GM21515 (cell line): ENCODE results near the gene ADGRD1.

Source experiments
- ATAC-seq: cut with Tn5 transposase; IDR thresholded peaks from one replicate; pipeline ENCODE4 v1.9.1; 2021; ENCODE audit not compliant: unreplicated experiment

The ADGRD1 gene

DNA sequence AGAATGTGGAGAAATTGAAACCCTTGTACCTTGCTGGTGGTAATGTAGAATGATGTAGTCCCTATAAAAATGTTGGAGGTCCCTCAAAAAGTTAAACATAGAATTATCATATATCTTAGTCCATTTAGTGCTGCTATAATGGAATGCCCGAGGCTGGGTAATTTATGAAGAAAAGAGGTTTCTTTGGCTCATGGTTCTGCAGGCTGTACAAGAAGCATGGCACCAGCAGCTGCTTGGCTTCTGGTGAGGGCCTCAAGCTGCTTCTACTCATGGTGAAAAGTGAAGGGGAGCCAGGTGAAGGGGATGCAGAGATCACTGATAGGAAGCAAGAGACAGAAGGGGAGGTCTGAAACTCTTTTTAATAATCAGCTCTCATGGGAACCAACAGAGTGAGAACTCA is 233.9 kb downstream of the ADGRD1 start:
- ATAC-seq: no peak

GRCh38 chr12:131188131-131189050 is 234.7 kb downstream of the ADGRD1 start:
- ATAC-seq: no peak

- no peak for ATAC-seq
Observed at GRCh38 chr12:131189781-131190180, 236.1 kb downstream of the ADGRD1 start.

- ATAC-seq: no peak
Observed at GRCh38 chr12:131190965-131191364, 237.3 kb downstream of the ADGRD1 start.
